Gastrocnemius medialis (tissue), 4 donors: Measurements from ENCODE around the gene WDR6.

Experiments
- CTCF ChIP-seq, 5 experiments: fragments of 450-650 bp in 3 of 5; fragments of 200-600 bp in 2 of 5; sonication (generic) in 2 of 5; IDR thresholded peaks in 4 of 5; conservative IDR thresholded peaks in 1 of 5; 1 replicate in 4 of 5; 2 replicates in 1 of 5; pipeline ENCODE4 v1.5.1; 2016 to 2019; ENCODE audit warnings: antibody characterized with exemption in 5 of 5, mild to moderate bottlenecking in 3 of 5, moderate library complexity in 3 of 5
- POLR2A ChIP-seq, 2 donors: fragments of 450-650 bp; IDR thresholded peaks; one replicate each; pipeline ENCODE4 v1.6.1; 2017; ENCODE audit warnings: antibody characterized with exemption in 2 of 2, mild to moderate bottlenecking in 2 of 2, moderate library complexity in 2 of 2

GRCh38 chr3:48960841-48961413 lies 46.3 kb upstream of the WDR6 start:
- TF ChIP-seq CTCF (IDR thresholded peaks at IDR 0.05 in 4 of 5, conservative IDR thresholded peaks at IDR 0.05 in 1 of 5), result no peak
- TF ChIP-seq POLR2A (IDR thresholded peaks at IDR 0.05), result no peak
